Measurements from ENCODE around the gene PPIE.
A peak's percentile ranks its signal among the peaks of the same experiment; 100 is the strongest.

Gene PPIE

GRCh38 chr1:39738622-39739366 is at the start of gene PPIE:
Gene PPIE (plus strand): TSS chr1:39738882. CDS start chr1:39738901, 19 bp downstream.
- peak; percentile 40 for DNase-seq (ENCODE audit: low read depth)

- DNase-seq (ENCODE audit: low read depth) = no peak
Observed at GRCh38 chr1:39689214-39689613, 49.5 kb upstream of the PPIE start.

- DNase-seq (ENCODE audit: low read depth) = no peak
Observed at GRCh38 chr1:39689635-39690034, 49.0 kb upstream of the PPIE start.

GRCh38 chr1:39690225-39690624 is 48.5 kb upstream of the PPIE start:
- no peak for DNase-seq (ENCODE audit: low read depth)

GRCh38 chr1:39690794-39691382 is 47.8 kb upstream of the PPIE start:
- DNase-seq (ENCODE audit: low read depth) = no peak

GRCh38 chr1:39691383-39692151 is 47.1 kb upstream of the PPIE start, which contains the start of gene HPCAL4:
Gene HPCAL4 (minus strand): TSS chr1:39691433. CDS start chr1:39684603, 6,830 bp downstream.
- peak; percentile 58 for DNase-seq (ENCODE audit: low read depth)

GRCh38 chr1:39692152-39693074 is 46.3 kb upstream of the PPIE start:
- DNase-seq (ENCODE audit: low read depth) = no peak

GRCh38 chr1:39694026-39694425 is 44.7 kb upstream of the PPIE start:
- no peak for DNase-seq (ENCODE audit: low read depth)

GRCh38 chr1:39695016-39695415 is 43.7 kb upstream of the PPIE start:
- DNase-seq (ENCODE audit: low read depth) = no peak

- DNase-seq (ENCODE audit: low read depth) = no peak
Observed at GRCh38 chr1:39696448-39696847, 42.2 kb upstream of the PPIE start.

GRCh38 chr1:39698568-39698967 is 40.1 kb upstream of the PPIE start:
- no peak for DNase-seq (ENCODE audit: low read depth)

- DNase-seq (ENCODE audit: low read depth) = no peak
Observed at GRCh38 chr1:39699419-39699818, 39.3 kb upstream of the PPIE start.

- no peak for DNase-seq (ENCODE audit: low read depth)
Observed at GRCh38 chr1:39700348-39700747, 38.3 kb upstream of the PPIE start.

- DNase-seq (ENCODE audit: low read depth) = no peak
Observed at GRCh38 chr1:39701049-39701439, 37.6 kb upstream of the PPIE start.

- no peak for DNase-seq (ENCODE audit: low read depth)
Observed at GRCh38 chr1:39704757-39705156, 33.9 kb upstream of the PPIE start.

GRCh38 chr1:39707506-39707905 is 31.2 kb upstream of the PPIE start:
- no peak for DNase-seq (ENCODE audit: low read depth)

GRCh38 chr1:39711104-39711965 is 27.3 kb upstream of the PPIE start:
- DNase-seq (ENCODE audit: low read depth) = no peak

- DNase-seq (ENCODE audit: low read depth) = no peak
Observed at GRCh38 chr1:39711966-39712340, 26.7 kb upstream of the PPIE start.

- no peak for DNase-seq (ENCODE audit: low read depth)
Observed at GRCh38 chr1:39713557-39713956, 25.1 kb upstream of the PPIE start.

GRCh38 chr1:39717809-39718208 is 20.9 kb upstream of the PPIE start:
- DNase-seq (ENCODE audit: low read depth) = no peak
